Smooth muscle cell of the brain vasculature (primary cell): ENCODE data around the gene AKIRIN2.
"Not testable (repeated sequence)": the region's sequence is repeated elsewhere in the genome, so short reads cannot be mapped to it uniquely, and the experiment has no call there.

Source experiments
- DNase-seq: peaks from one replicate; pipeline ENCODE4 v3.0.0-alpha.2; 2012; ENCODE audit warnings: low read depth, low spot score

The AKIRIN2 gene

GRCh38 chr6:87687893-87688292 is 14.1 kb downstream of the AKIRIN2 start:
- not testable (repeated sequence) for DNase-seq

GRCh38 chr6:87687296-87687695 is 14.7 kb downstream of the AKIRIN2 start:
- no peak for DNase-seq

- DNase-seq: not testable (repeated sequence)
These were observed 15.3 kb downstream of the AKIRIN2 start for GRCh38 chr6:87686636-87687205.

- DNase-seq: no peak
These were observed 17.0 kb downstream of the AKIRIN2 start for GRCh38 chr6:87684895-87685654.

GRCh38 chr6:87683890-87684289 is 18.1 kb downstream of the AKIRIN2 start:
- no peak for DNase-seq

GRCh38 chr6:87682310-87682709 is 19.7 kb downstream of the AKIRIN2 start:
- DNase-seq: no peak

- no peak for DNase-seq
These were observed 26.9 kb downstream of the AKIRIN2 start for GRCh38 chr6:87675004-87675681.

- DNase-seq: no peak
These were observed 27.7 kb downstream of the AKIRIN2 start for GRCh38 chr6:87674290-87674689.

GRCh38 chr6:87673237-87673636 is 28.8 kb downstream of the AKIRIN2 start:
- DNase-seq: no peak

GRCh38 chr6:87672641-87673040 is 29.4 kb downstream of the AKIRIN2 start:
- DNase-seq: no peak

GRCh38 chr6:87671555-87672029 is 30.4 kb downstream of the AKIRIN2 start:
- no peak for DNase-seq

GRCh38 chr6:87670707-87671106 is 31.3 kb downstream of the AKIRIN2 start:
- no peak for DNase-seq

- DNase-seq: no peak
These were observed 33.0 kb downstream of the AKIRIN2 start for GRCh38 chr6:87669051-87669450.

- DNase-seq: no peak
These were observed 34.0 kb downstream of the AKIRIN2 start for GRCh38 chr6:87668013-87668412.

GRCh38 chr6:87667032-87667431 is 35.0 kb downstream of the AKIRIN2 start:
- DNase-seq: no peak

- DNase-seq: no peak
These were observed 37.0 kb downstream of the AKIRIN2 start for GRCh38 chr6:87664921-87665485.

- DNase-seq: no peak
These were observed 38.6 kb downstream of the AKIRIN2 start for GRCh38 chr6:87663434-87663833.

GRCh38 chr6:87661503-87661902 is 40.5 kb downstream of the AKIRIN2 start:
- no peak for DNase-seq

- DNase-seq: no peak
These were observed 41.0 kb downstream of the AKIRIN2 start for GRCh38 chr6:87661016-87661415.

- peak; percentile 12 for DNase-seq
These were observed 41.7 kb downstream of the AKIRIN2 start for GRCh38 chr6:87660226-87660911.

GRCh38 chr6:87658516-87658915 is 43.5 kb downstream of the AKIRIN2 start:
- no peak for DNase-seq

GRCh38 chr6:87656857-87657256 is 45.2 kb downstream of the AKIRIN2 start:
- DNase-seq: peak; percentile 12
